Peyer's patch (tissue), 4 donors: ENCODE measurements around the gene CTNNA1. TPM values are rescaled to one million over a fixed set of nuclear protein-coding genes. Genes with fewer than 3 reads are reported as not detected.
A peak's percentile ranks its signal among the peaks of the same experiment; 100 is the strongest.

Experiments used
- DNase-seq, 3 donors: peaks; one replicate each; pipeline ENCODE4 v3.0.0-alpha.2; 2017 to 2019
- H3K27ac ChIP-seq, 4 donors: fragments of 200-600 bp; sonication (generic); one replicate each; pipeline ENCODE4 v1.5.1; 2016 to 2019
- H3K27me3 ChIP-seq, 2 donors: fragments of 200-600 bp; sonication (generic); one replicate each; pipeline ENCODE4 v1.5.1; 2019
- H3K36me3 ChIP-seq, 3 donors: fragments of 200-600 bp; sonication (generic); one replicate each; pipeline ENCODE4 v1.5.1; 2016 to 2019
- H3K4me1 ChIP-seq, 4 donors: fragments of 200-600 bp; sonication (generic); one replicate each; pipeline ENCODE4 v1.5.1; 2016 to 2019
- H3K4me3 ChIP-seq, 4 donors: fragments of 200-600 bp; sonication (generic); 1 replicate in 3 of 4; 2 replicates in 1 of 4; pipeline ENCODE4 v1.5.1; 2016 to 2019; ENCODE audit warnings: mild to moderate bottlenecking in 1 of 4
- H3K9me3 ChIP-seq, 4 donors: fragments of 200-600 bp; sonication (generic); one replicate each; pipeline ENCODE4 v1.5.1; 2016 to 2019; ENCODE audit warnings: mild to moderate bottlenecking in 1 of 4
- CTCF ChIP-seq, 6 experiments: fragments of 450-650 bp in 4 of 6; fragments of 200-600 bp in 2 of 6; sonication (generic) in 1 of 6; IDR thresholded peaks; one replicate each; pipeline ENCODE4 v1.5.1; 2017 to 2019; ENCODE audit warnings: antibody characterized with exemption in 6 of 6, mild to moderate bottlenecking in 3 of 6, moderate library complexity in 1 of 6
- POLR2A ChIP-seq, 2 donors: fragments of 450-650 bp; IDR thresholded peaks; one replicate each; pipeline ENCODE4 v1.5.1; 2017; ENCODE audit warnings: antibody characterized with exemption in 2 of 2, mild to moderate bottlenecking in 2 of 2, moderate library complexity in 2 of 2
- total RNA-seq, 4 donors: library from RNA; depleted of rRNA; stranded (reverse); fragments of >200 nt; gene quantifications; one replicate each; pipeline ENCODE4 v1.1.0, GENCODE V29; 2016

The CTNNA1 gene
- total RNA-seq, 4 donors from 2014 or later: 351 to 516 (median 369) TPM

DNA sequence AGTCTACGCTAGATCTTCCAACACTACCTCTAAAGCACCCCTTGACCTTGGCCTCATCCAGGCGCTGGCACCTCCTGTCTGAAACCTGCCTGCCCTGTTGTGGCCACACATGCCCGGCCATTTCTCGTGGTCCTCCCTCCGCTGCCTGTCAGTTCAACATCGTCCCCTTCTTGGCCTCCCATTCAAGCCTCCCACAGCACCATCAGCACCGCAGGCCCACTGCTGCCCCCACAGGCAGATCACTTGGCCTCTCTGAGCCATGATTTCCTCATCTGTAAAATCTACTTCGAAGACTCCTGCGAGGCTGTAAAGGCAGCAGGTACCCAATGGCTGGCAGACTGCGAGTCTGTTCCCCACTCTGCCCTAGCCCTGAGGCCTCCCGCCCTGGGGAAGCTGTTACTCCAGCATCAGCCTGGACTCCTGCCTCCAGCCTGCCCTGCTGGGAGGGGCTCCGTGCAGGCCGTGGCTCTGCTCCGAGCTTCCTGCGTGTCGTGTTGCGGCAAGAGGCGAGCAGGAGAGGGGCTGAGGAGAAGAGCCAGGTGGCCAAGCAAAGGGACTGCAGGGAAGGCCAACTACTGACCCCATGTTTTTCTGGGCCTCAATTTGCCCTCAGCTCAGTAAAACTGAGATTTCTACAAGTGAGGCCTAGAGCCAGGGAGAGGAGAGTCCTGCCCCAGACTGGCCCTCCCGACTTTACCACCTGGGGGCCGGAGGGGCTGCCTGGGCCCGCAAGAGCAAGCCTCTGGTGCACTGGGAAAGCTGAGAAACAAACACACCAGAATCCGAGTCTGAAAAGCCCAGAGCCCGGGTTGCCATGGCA lies 192.4 kb downstream of the CTNNA1 start:
- TF ChIP-seq CTCF (IDR thresholded peaks at IDR 0.05) (no peak), POLR2A (IDR thresholded peaks at IDR 0.05) (no peak)
- Histone ChIP-seq H3K4me3 (no peak overlapping the region), H3K36me3 (peaks cover 0 to 9% (median 0%) of the 10 kb centered on the region in 3 donors), H3K9me3 (no peaks in the 10 kb centered on the region), H3K27ac (no peak overlapping the region), H3K27me3 (no peaks in the 10 kb centered on the region), H3K4me1 (no peaks in the 10 kb centered on the region)
- peak in 1 of 3 donors; percentile 44 for DNase-seq

GRCh38 chr5:138946241-138946623 lies 193.0 kb downstream of the CTNNA1 start:
- no peak for TF ChIP-seq POLR2A (IDR thresholded peaks at IDR 0.05)
- TF ChIP-seq CTCF (IDR thresholded peaks at IDR 0.05): no peak
- Histone ChIP-seq H3K9me3 (no peaks in the 10 kb centered on the region), H3K27ac (no peak overlapping the region), H3K36me3 (peaks cover 0 to 9% (median 0%) of the 10 kb centered on the region in 3 donors), H3K4me3 (no peak overlapping the region), H3K27me3 (no peaks in the 10 kb centered on the region), H3K4me1 (no peaks in the 10 kb centered on the region)
- DNase-seq: peak in 1 of 3 donors; percentile 32

GRCh38 chr5:138946831-138947560 lies 193.8 kb downstream of the CTNNA1 start:
- H3K4me1 ChIP-seq: peaks cover 0 to under 1% (median 0%) of the 10 kb centered on the region in 4 donors
- no peaks in the 10 kb centered on the region for H3K9me3 ChIP-seq
- no peaks in the 10 kb centered on the region for H3K27me3 ChIP-seq
- H3K27ac ChIP-seq: no peak overlapping the region
- no peak for TF ChIP-seq CTCF (IDR thresholded peaks at IDR 0.05)
- no peak for TF ChIP-seq POLR2A (IDR thresholded peaks at IDR 0.05)
- no peak overlapping the region for H3K4me3 ChIP-seq
- peak in 2 of 3 donors; percentile 28 to 35 for DNase-seq
- peaks cover 0 to 9% (median 0%) of the 10 kb centered on the region in 3 donors for H3K36me3 ChIP-seq

DNA sequence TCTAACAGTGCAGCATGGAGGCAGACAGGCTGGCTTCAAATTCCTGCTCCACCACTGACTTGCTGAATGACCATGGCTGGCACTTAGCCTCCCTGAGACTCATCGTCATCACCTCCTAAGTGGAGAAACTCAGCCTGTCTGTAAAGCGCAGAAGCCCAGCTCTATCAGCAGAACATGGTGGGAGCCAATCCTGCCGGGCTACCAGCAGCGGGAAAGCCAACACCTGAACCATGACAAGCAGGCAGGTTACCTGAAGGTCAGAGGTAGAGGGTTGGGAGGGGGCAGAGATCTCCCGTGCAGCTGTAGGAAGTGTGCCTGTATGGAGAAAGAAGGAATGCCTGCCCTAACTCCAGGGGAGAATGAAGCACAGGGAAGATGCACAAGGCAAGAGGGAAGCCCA lies 194.6 kb downstream of the CTNNA1 start:
- TF ChIP-seq CTCF (IDR thresholded peaks at IDR 0.05) (no peak), POLR2A (IDR thresholded peaks at IDR 0.05) (no peak)
- Histone ChIP-seq H3K9me3 (no peaks in the 10 kb centered on the region), H3K4me3 (no peak overlapping the region), H3K27me3 (no peaks in the 10 kb centered on the region), H3K36me3 (peaks cover 0 to 9% (median 0%) of the 10 kb centered on the region in 3 donors), H3K27ac (no peak overlapping the region), H3K4me1 (peaks cover 0 to 9% (median 2%) of the 10 kb centered on the region in 4 donors)
- peak in 2 of 3 donors; percentile 11 to 34 for DNase-seq

GRCh38 chr5:138948471-138949222 lies 195.4 kb downstream of the CTNNA1 start:
- Histone ChIP-seq H3K27ac (no peak overlapping the region), H3K27me3 (no peaks in the 10 kb centered on the region), H3K9me3 (no peaks in the 10 kb centered on the region), H3K4me3 (no peak overlapping the region), H3K4me1 (peaks cover 0 to 17% (median 9%) of the 10 kb centered on the region in 4 donors), H3K36me3 (peaks cover 0 to 9% (median 0%) of the 10 kb centered on the region in 3 donors)
- TF ChIP-seq CTCF (IDR thresholded peaks at IDR 0.05) (no peak), POLR2A (IDR thresholded peaks at IDR 0.05) (no peak)
- peak in 1 of 3 donors; percentile 35 for DNase-seq
